OCI-LY7 (cell line): ENCODE measurements around the gene NAALAD2.
"Not testable (repeated sequence)": the region's sequence is repeated elsewhere in the genome, so short reads cannot be mapped to it uniquely, and the experiment has no call there.

ENCODE experiments used
- EZH2phosphoT487 ChIP-seq: fragments of 200-600 bp; sonication (generic); IDR thresholded peaks from 2 replicates; pipeline ENCODE4 v1.6.1; 2018; ENCODE audit warnings: low read depth, borderline replicate concordance, mild to moderate bottlenecking, mixed run types, antibody characterized with exemption, low read length, moderate library complexity, mixed read lengths
- TF ChIP-seq, protein P1 (sequence below): fragments of 200-600 bp; sonication (generic); conservative IDR thresholded peaks from 2 replicates; pipeline ENCODE4 v1.5.1; 2014; ENCODE audit warnings: mild to moderate bottlenecking, antibody characterized with exemption, low read length, moderate library complexity, mixed read lengths

DNA sequence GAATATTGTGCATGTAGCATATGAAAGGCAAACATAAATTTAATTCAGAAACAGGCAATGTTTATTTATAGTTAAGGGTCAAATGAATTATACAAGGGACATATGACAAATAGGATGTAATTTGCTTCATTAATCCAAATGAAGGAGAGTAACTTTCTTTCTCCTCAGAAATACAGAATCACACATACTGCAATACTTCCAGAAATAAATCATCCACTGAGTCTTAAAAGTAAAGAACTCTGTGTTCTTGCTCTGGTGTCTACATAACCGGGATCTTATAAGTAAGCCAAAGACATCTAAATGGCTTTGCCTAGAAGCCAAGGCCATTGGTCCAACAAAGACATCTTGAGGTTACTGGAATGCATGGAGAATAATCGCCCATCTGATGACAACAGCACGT is 48.8 kb upstream of the NAALAD2 start, which contains the start of gene UBTFL1:
- TF ChIP-seq EZH2phosphoT487 = not testable (repeated sequence)
- TF ChIP-seq, protein P1, sequence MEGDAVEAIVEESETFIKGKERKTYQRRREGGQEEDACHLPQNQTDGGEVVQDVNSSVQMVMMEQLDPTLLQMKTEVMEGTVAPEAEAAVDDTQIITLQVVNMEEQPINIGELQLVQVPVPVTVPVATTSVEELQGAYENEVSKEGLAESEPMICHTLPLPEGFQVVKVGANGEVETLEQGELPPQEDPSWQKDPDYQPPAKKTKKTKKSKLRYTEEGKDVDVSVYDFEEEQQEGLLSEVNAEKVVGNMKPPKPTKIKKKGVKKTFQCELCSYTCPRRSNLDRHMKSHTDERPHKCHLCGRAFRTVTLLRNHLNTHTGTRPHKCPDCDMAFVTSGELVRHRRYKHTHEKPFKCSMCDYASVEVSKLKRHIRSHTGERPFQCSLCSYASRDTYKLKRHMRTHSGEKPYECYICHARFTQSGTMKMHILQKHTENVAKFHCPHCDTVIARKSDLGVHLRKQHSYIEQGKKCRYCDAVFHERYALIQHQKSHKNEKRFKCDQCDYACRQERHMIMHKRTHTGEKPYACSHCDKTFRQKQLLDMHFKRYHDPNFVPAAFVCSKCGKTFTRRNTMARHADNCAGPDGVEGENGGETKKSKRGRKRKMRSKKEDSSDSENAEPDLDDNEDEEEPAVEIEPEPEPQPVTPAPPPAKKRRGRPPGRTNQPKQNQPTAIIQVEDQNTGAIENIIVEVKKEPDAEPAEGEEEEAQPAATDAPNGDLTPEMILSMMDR = not testable (repeated sequence)
